Retinal pigment epithelial cell (primary cell): ENCODE measurements around the gene CAPZB.

Experiments
- DNase-seq: peaks from one replicate; pipeline ENCODE4 v3.0.0-alpha.2; 2010; ENCODE audit warnings: low read depth
- H3K4me3 ChIP-seq: 2 replicates; pipeline ENCODE4 v1.5.1; 2011; ENCODE audit warnings: mild to moderate bottlenecking, low read length, control low read depth, moderate library complexity
- CTCF ChIP-seq: conservative IDR thresholded peaks from 2 replicates; pipeline ENCODE4 v1.5.1; 2011; ENCODE audit warnings: low read depth, low read length, control low read depth, inconsistent platforms

Gene CAPZB

GRCh38 chr1:19462781-19463503, 22.4 kb downstream of the CAPZB start:
- no peak for DNase-seq
- no peak overlapping the region for H3K4me3 ChIP-seq
- no peak for TF ChIP-seq CTCF

GRCh38 chr1:19461220-19461554, 24.2 kb downstream of the CAPZB start:
- no peak for TF ChIP-seq CTCF
- H3K4me3 ChIP-seq = no peak overlapping the region
- DNase-seq = no peak

- no peak for DNase-seq
- TF ChIP-seq CTCF = no peak
- no peak overlapping the region for H3K4me3 ChIP-seq
These were observed 24.7 kb downstream of the CAPZB start for GRCh38 chr1:19460535-19461219.

- H3K4me3 ChIP-seq = no peak overlapping the region
- no peak for DNase-seq
- no peak for TF ChIP-seq CTCF
These were observed 26.4 kb downstream of the CAPZB start for GRCh38 chr1:19458815-19459417.

GRCh38 chr1:19457607-19458006, 27.7 kb downstream of the CAPZB start:
- TF ChIP-seq CTCF = no peak
- no peak for DNase-seq
- no peak overlapping the region for H3K4me3 ChIP-seq

GRCh38 chr1:19456968-19457441, 28.3 kb downstream of the CAPZB start:
- no peak overlapping the region for H3K4me3 ChIP-seq
- no peak for DNase-seq
- TF ChIP-seq CTCF = no peak

GRCh38 chr1:19455353-19455752, 30.0 kb downstream of the CAPZB start:
- H3K4me3 ChIP-seq = no peak overlapping the region
- no peak for TF ChIP-seq CTCF
- no peak for DNase-seq
